SIG-M5 (cell line): ENCODE data around the gene AKAP9.
"Not testable (repeated sequence)": the region's sequence is repeated elsewhere in the genome, so short reads cannot be mapped to it uniquely, and the experiment has no call there.

Experiments
- DNase-seq: peaks from one replicate; lab custom pipeline; 2025; lab: John Stamatoyannopoulos, UW

The AKAP9 gene

GRCh38 chr7:91946549-91946948, 5.9 kb downstream of the AKAP9 start:
- DNase-seq, result no peak

- no peak for DNase-seq
These were observed 7.3 kb downstream of the AKAP9 start for GRCh38 chr7:91947948-91948347.

DNA sequence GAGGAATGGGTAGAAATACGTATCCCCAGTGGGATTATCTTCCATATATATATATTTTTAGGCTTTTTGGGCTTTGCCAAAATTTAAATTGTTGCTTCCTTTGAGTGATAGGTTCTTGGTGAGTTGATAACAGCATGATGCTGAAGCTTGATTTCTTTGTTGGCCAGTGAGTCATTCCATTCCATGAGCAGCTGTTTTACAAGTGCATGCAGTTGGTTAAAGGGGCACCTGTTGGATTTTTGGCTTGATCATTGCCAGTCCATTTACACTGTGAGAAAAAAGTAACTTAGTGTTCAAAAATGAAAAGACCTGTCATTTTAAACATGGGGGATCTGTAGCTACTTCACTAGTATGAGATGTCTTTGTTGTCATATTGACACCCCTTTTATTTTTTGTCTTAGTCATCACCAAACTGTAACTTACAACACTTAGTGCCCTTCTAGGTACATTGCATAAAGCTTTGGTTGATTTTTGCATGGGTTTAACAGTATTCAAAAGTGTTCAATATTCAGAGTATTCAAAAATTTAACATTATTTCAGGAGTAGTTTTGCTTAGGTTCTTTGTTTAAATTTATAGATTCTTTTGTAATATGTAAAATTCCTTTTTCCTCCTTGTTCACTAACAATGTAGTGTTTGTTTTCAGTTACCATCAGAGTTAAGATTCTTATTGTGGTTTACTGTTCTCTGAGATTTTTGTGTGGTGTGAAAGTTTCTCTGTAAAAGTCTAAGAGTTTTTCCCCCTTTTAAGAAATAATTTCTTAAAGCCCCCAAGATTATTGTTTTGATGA, 8.8 kb downstream of the AKAP9 start:
- no peak for DNase-seq

GRCh38 chr7:91953618-91954017, 13.0 kb downstream of the AKAP9 start:
- no peak for DNase-seq

- DNase-seq, result not testable (repeated sequence)
These were observed 15.8 kb downstream of the AKAP9 start for GRCh38 chr7:91956464-91956863.

DNA sequence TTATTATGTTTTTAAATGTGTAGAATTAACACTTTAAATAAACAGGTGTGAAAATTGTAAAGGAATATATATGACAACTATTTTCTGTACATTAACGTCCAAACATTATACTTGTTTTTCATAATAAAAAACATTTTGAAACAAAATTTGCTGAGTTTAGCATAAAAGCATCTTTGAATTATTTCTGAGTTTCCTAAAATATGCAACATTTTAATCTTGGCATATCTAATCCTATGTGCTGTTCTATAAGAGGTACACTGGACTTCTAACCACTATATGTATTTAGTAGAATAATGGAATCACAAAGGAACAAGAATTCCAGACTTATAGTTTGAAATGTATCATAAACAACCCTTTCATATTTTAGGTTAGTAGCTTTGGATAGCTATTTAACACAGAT, 16.6 kb downstream of the AKAP9 start:
- no peak for DNase-seq

GRCh38 chr7:91957823-91958222, 17.2 kb downstream of the AKAP9 start:
- DNase-seq, result no peak

- no peak for DNase-seq
These were observed 18.4 kb downstream of the AKAP9 start for GRCh38 chr7:91959023-91959422.

DNA sequence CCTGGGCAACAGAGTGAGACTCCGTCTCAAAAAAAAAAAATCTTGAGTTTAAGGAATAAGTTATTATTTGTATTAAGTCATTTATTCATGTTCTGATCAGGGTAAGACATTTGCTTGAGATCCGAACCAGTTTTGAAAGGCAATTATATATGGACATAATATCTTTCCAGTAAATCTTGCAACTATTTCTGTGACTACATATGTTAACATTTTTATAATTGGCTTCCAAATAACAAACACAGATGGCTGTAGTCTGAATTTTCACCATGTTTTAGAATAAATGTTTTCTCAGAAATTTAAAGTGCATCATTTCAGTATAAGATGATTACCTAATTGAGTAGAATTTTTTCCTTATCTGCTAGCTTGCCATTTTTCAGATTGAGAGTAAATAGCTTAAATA, 21.2 kb downstream of the AKAP9 start:
- DNase-seq, result no peak

- no peak for DNase-seq
These were observed 21.8 kb downstream of the AKAP9 start for GRCh38 chr7:91962419-91962818.

DNA sequence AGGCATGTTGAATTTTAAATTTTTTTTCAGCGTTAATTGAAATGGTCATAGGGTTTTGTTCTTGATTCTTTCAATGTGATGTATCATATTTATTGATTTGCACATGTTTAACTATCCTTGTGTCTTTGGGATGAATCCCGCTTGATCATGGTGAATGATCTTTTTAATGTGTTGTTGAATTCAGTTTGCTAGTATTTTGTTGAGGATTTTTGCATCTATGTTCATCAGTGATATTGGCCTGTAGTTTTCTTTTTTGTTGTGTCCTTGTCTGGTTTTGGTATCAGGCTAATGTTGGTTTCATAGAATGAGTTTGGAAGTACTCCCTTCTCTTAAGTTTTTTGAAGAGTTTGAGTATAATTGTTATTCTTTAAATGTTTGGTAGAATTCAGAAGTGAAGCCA, 26.9 kb downstream of the AKAP9 start:
- DNase-seq, result not testable (repeated sequence)

DNA sequence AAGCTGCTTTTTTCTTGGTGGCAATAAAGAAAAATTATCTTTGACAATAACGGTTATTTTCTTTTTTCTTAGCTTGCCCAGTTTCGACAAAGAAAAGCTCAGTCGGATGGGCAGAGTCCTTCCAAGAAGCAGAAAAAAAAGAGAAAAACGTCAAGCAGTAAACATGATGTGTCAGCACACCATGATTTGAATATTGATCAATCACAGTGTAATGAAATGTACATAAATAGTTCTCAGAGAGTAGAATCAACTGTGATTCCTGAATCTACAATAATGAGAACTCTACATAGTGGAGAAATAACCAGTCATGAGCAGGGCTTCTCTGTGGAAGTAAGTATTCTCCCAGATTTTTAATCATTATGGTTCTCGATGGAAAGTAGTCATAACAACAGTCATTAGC, 33.0 kb downstream of the AKAP9 start:
- DNase-seq, result no peak

DNA sequence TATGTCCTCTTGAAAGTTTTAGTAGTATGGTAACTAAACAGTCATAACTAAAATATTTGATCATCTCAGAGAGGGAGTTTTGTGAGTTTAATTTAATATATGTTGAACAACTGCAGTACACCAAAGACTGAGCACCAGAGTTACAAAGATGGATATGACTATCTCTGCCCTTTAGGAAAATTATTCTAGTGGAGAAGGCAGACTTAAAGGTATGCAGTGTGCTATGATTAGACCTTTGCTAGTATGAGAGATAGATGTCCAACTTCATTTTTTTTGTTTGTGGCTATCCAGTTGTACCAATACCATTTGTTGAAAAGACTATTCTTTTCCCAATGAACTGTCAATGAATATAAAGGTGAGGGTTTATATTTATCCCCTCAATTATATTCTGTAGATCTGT, 33.4 kb downstream of the AKAP9 start:
- no peak for DNase-seq

DNA sequence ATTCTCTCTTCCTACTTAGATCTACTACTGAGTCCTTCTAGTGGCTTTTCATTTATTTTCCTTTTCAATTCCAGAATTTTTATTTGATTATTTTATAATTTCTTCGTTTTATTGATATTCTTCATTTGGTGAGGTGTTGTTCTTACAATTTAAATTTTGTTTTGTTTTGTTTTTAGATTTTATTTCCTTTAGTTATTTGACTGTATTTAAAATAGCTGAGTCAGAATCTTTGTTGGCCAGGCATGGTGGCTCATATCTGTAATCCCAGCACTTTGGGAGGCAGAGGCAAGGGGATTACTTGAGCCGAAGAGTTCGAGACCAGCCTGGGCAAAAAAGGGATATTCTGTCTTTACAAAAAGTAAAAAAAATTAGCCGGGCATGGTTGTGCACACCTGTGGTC, 36.1 kb downstream of the AKAP9 start:
- no peak for DNase-seq

GRCh38 chr7:91979590-91979989, 38.9 kb downstream of the AKAP9 start:
- no peak for DNase-seq

DNA sequence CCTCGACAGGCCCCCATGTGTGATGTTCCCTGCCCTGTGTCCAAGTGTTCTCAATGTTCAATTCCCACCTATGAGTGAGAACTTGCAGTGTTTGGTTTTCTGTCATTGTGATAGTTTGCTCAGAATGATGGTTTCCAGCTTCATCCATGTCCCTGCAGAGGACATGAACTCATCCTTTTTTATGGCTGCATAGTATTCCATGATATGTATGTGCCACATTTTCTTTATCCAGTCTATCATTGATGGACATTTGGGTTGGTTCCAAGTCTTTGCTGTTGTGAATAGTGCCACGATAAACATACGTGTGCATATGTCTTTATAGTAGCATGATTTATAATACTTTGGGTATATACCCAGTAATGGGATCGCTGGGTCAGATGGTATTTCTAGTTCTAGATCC, 41.7 kb downstream of the AKAP9 start:
- DNase-seq, result not testable (repeated sequence)

- DNase-seq, result no peak
These were observed 47.6 kb downstream of the AKAP9 start for GRCh38 chr7:91988213-91988612.

- DNase-seq, result no peak
These were observed 53.3 kb downstream of the AKAP9 start for GRCh38 chr7:91993976-91994375.

- no peak for DNase-seq
These were observed 54.9 kb downstream of the AKAP9 start for GRCh38 chr7:91995391-91996105.

- no peak for DNase-seq
These were observed 59.2 kb downstream of the AKAP9 start for GRCh38 chr7:91999631-92000565.

GRCh38 chr7:92002720-92003119, 62.1 kb downstream of the AKAP9 start:
- DNase-seq, result no peak

GRCh38 chr7:92006046-92006445, 65.4 kb downstream of the AKAP9 start:
- DNase-seq, result no peak

- no peak for DNase-seq
These were observed 69.6 kb downstream of the AKAP9 start for GRCh38 chr7:92010215-92010614.
